ENCODE results near the gene LRMDA.

The LRMDA gene

DNA sequence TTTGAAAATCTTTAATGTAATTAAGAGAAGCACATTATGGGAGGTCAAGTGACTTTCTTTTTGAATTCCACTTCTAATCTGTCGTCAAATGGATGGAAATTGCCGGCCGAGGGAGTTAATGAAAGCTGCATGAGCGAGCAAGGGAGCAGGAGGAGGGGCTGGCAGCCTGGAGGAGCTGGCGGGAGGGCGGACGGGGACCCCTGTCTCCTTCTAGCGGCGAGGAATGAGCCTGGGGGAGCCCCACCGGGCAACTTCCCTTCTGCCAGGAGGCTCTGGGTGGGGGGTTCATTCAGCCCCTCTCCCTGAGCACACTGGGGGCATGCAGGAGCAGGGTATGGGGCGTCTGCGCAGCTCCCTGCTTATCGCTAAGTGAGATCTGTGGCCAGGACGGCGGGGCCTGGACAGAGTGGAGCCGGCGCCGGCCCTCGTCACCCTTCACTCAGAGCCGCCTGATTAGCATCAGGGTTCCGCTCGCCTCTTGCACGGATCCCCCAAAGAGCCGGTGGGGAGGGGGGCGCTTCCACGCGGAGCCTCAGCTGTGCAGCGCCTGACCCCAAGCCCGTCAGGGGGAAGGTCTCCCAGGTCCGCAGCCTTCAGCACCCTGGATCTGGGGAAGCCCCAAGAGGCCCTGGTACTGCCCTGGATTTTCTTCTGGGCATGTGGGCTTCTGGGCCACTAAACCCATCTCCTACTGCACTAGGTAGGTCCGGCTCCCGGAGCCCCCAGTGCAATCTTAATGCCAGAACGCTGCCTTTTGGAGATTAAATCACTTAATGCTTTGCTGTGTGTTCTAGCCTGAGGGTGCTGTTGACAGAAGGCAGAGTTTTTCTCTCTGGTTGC lies 680.8 kb downstream of the LRMDA start:
- peaks cover 0 to 19% (median 0%) of the 10 kb centered on the region in 4 donors for H3K4me1 ChIP-seq
- H3K4me3 ChIP-seq: no peak overlapping the region

DNA sequence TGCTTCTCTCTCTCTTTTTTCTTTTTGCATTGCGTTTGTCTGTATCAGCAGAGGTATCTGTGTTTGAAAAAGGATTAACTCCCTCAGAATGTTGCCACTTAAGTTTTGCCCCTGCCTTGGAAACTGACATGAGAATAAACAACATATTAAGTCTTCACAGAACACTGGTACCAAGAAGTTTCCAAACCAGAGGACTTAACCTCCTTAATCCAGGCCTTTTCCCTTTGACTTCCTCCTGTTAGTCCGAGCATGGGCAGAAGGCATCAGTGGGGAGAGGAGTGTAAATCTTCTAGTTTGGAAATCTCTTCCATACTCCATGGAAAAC lies 681.4 kb downstream of the LRMDA start:
- no peaks in the 10 kb centered on the region for H3K9me3 ChIP-seq
- intact Hi-C loops (cut with DNase I; ENCODE audit: low total_unique reads): no loop called here
- TF ChIP-seq, protein P1, sequence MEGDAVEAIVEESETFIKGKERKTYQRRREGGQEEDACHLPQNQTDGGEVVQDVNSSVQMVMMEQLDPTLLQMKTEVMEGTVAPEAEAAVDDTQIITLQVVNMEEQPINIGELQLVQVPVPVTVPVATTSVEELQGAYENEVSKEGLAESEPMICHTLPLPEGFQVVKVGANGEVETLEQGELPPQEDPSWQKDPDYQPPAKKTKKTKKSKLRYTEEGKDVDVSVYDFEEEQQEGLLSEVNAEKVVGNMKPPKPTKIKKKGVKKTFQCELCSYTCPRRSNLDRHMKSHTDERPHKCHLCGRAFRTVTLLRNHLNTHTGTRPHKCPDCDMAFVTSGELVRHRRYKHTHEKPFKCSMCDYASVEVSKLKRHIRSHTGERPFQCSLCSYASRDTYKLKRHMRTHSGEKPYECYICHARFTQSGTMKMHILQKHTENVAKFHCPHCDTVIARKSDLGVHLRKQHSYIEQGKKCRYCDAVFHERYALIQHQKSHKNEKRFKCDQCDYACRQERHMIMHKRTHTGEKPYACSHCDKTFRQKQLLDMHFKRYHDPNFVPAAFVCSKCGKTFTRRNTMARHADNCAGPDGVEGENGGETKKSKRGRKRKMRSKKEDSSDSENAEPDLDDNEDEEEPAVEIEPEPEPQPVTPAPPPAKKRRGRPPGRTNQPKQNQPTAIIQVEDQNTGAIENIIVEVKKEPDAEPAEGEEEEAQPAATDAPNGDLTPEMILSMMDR (IDR thresholded peaks at IDR 0.05): no peak
- H3K4me3 ChIP-seq: no peak overlapping the region
- peaks cover 0 to 19% (median 0%) of the 10 kb centered on the region in 4 donors for H3K4me1 ChIP-seq
- no peak for DNase-seq
- no peaks in the 10 kb centered on the region for H3K27me3 ChIP-seq
- no peak overlapping the region for H3K27ac ChIP-seq
- no peaks in the 10 kb centered on the region for H3K36me3 ChIP-seq

More for the DNA sequence above, 680.8 kb downstream of the LRMDA start:
- intact Hi-C loops (cut with DNase I; ENCODE audit: low total_unique reads): no loop called here
- H3K36me3 ChIP-seq: no peaks in the 10 kb centered on the region
- no peaks in the 10 kb centered on the region for H3K9me3 ChIP-seq
- H3K27ac ChIP-seq: no peak overlapping the region
- no peak for DNase-seq
- TF ChIP-seq, protein P1 (IDR thresholded peaks at IDR 0.05): no peak
- H3K27me3 ChIP-seq: no peaks in the 10 kb centered on the region

DNA sequence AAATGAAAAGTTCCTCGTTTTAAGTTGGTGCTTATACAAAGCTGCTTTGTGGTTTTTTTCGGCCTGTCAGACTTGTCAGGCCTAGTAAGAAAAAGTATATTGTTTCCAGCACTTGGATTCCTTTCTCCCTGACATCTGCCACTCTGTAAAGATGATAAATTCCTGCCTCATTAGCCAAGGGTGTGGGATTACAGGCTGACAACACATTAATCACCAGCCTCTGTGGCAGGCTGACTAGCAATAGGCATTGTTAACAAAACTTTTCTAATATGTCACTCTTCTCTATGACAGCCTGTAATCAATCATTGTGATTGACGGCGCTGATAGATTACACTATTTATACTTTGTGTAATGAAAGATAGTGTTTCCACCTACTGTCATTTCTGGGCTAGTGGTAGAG lies 682.5 kb downstream of the LRMDA start:
- Histone ChIP-seq H3K36me3 (no peaks in the 10 kb centered on the region), H3K27ac (no peak overlapping the region), H3K27me3 (no peaks in the 10 kb centered on the region), H3K4me1 (peaks cover 0 to 30% (median 0%) of the 10 kb centered on the region in 4 donors), H3K4me3 (no peak overlapping the region), H3K9me3 (no peaks in the 10 kb centered on the region)
- DNase-seq: no peak
- intact Hi-C loops (cut with DNase I; ENCODE audit: low total_unique reads): no loop called here
- TF ChIP-seq, protein P1 (IDR thresholded peaks at IDR 0.05): no peak

DNA sequence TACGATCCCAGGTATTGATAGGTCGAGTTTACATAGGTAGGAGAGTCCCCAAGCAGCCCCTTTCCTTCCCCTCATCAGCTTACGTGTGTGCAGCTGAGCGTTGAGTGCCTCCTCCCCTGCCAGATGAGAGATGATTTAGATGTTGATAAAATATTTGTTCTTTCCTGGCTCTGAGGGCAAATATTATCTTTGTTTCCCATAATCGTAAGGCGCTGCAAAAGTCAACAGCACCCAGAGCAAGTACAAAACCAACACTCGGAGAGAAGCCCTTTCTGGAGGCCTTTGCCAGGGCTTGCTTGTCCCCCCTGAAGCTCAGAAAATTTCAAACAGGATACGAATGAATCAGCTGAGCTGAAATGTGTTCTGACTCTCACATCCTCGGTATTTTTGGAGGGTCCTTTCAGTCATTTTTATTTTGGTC lies 683.2 kb downstream of the LRMDA start:
- H3K4me1 ChIP-seq: peaks cover 0 to 36% (median 1%) of the 10 kb centered on the region in 4 donors
- H3K9me3 ChIP-seq: no peaks in the 10 kb centered on the region
- H3K27ac ChIP-seq: no peak overlapping the region
- no peaks in the 10 kb centered on the region for H3K27me3 ChIP-seq
- no peak overlapping the region for H3K4me3 ChIP-seq
- TF ChIP-seq, protein P1 (IDR thresholded peaks at IDR 0.05): no peak
- intact Hi-C loops (cut with DNase I; ENCODE audit: low total_unique reads): no loop called here
- no peaks in the 10 kb centered on the region for H3K36me3 ChIP-seq
- no peak for DNase-seq

DNA sequence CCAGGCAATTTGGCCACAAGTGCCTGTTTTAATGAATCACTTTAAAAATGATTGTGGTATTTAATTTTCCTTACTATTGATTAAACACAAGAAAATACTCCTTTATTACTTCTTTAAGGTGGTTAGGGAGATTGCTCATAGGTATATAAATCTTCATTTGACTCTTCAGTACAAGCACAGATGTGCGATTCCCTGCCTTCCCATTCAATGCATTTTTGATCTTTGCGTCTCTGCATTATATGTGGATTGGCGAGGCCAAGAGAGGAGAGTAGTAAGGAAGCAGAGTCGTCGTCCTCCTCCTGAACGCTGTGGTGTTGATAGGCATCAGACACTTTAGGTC lies 683.7 kb downstream of the LRMDA start:
- no peak overlapping the region for H3K27ac ChIP-seq
- TF ChIP-seq, protein P1 (IDR thresholded peaks at IDR 0.05): no peak

More for the DNA sequence above, 683.7 kb downstream of the LRMDA start:
- no peaks in the 10 kb centered on the region for H3K27me3 ChIP-seq
- H3K4me1 ChIP-seq: peaks cover 0 to 41% (median 3%) of the 10 kb centered on the region in 4 donors
- H3K9me3 ChIP-seq: no peaks in the 10 kb centered on the region
- no peak for DNase-seq
- no peaks in the 10 kb centered on the region for H3K36me3 ChIP-seq
- H3K4me3 ChIP-seq: no peak overlapping the region
- intact Hi-C loops (cut with DNase I; ENCODE audit: low total_unique reads): no loop called here

Measured in tibial artery (tissue), 4 donors.